Urinary bladder (tissue), 4 donors: ENCODE data around the gene PPP2R1A. TPM values are rescaled to one million over a fixed set of nuclear protein-coding genes. Genes with fewer than 3 reads are reported as not detected.

ENCODE experiments used
- DNase-seq: peaks from one replicate; pipeline ENCODE4 v3.0.0-alpha.2; 2015; ENCODE audit errors: extremely low spot score
- H3K27ac ChIP-seq: one replicate; pipeline ENCODE4 v1.5.1; 2013; ENCODE audit warnings: low read depth, mild to moderate bottlenecking, moderate library complexity
- H3K36me3 ChIP-seq: one replicate; pipeline ENCODE4 v1.6.1; 2013; ENCODE audit warnings: mild to moderate bottlenecking, moderate library complexity; ENCODE audit not compliant: insufficient read depth
- H3K4me1 ChIP-seq: one replicate; pipeline ENCODE4 v1.6.1; 2013; ENCODE audit warnings: mild to moderate bottlenecking, moderate library complexity; ENCODE audit not compliant: insufficient read depth
- H3K4me3 ChIP-seq: one replicate; pipeline ENCODE4 v1.5.1; 2013; ENCODE audit warnings: low read depth, low read length
- WGBS: extraction: QIAGEN DNeasy Blood & Tissue Kit; methylation state at CpG from one replicate; pipeline ENCODE4 v1.1.7; 2013; 5-methylcytosine and 5-hydroxymethylcytosine counted together
- polyA plus RNA-seq: library from polyadenylated mRNA; stranded (reverse); fragments of 200-250 nt; gene quantifications from one replicate; pipeline ENCODE4 v1.2.3, GENCODE V29; 2013
- total RNA-seq: library from RNA; depleted of rRNA; stranded (reverse); fragments of >200 nt; gene quantifications from one replicate; pipeline ENCODE4 v1.2.3, GENCODE V29; 2014
- donor health status: healthy with polysubstance abuse.
- donor health status: healthy.

Gene PPP2R1A
- total and polyA plus RNA-seq, 2 donors = 93.6 to 182 TPM

DNA sequence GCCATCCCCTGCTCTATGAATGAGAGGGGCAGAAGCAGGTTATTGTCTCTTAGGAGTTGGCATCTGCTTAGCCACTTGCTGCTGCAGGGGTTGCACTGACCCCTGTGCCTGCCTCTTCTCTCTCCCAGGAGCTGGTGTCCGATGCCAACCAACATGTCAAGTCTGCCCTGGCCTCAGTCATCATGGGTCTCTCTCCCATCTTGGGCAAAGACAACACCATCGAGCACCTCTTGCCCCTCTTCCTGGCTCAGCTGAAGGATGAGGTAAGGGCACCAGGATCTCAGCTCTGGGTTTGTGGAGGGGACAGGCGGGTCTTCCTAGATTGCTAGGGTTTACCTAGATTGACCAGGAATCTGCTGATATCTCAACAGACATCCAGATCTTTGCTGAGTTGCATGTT is 26.5 kb downstream of the PPP2R1A start:
- no peaks in the 10 kb centered on the region for H3K4me1 ChIP-seq
- H3K4me3 ChIP-seq = no peak overlapping the region
- no peak overlapping the region for H3K27ac ChIP-seq
- WGBS = 100% methylated on average over 3 of the region's 3 CpGs
- DNase-seq = no peak
- peaks cover 6% of the 10 kb centered on the region for H3K36me3 ChIP-seq

DNA sequence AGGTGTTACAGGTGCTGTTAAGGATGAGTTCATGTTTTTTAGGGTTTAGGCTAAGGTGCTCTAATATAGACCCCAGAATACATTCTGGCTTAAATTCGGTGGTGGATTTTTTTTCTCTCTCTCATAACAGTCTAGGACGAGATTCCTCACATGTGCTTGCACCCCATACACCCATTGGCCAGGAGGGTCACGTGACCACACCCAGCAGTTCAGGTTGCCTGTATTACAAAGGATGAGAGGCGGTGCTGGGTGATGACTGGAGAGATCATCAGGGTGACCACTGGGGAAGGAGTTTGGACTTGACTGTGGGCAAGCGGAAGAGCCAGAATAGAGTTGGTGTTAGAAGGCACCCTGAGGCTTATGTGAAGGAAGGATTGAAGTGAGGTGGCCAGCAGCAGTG is 27.7 kb downstream of the PPP2R1A start:
- H3K4me1 ChIP-seq = no peaks in the 10 kb centered on the region

DNA sequence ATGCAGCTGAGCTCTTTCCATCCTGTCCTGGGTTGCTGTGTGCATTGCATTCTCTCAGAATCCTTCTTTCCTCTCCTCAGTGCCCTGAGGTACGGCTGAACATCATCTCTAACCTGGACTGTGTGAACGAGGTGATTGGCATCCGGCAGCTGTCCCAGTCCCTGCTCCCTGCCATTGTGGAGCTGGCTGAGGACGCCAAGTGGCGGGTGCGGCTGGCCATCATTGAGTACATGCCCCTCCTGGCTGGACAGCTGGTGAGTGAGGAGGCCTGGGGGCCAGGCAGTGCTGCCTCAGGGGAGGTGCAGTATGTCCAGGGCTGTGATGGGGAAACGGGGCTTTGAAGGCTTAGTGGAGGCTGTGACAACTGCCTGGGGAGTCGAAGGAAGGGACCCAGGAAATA is 29.8 kb downstream of the PPP2R1A start:
- H3K4me3 ChIP-seq = no peak overlapping the region
- H3K36me3 ChIP-seq = peaks cover 7% of the 10 kb centered on the region
- 93% methylated on average over 8 of the region's 8 CpGs for WGBS
- DNase-seq = no peak
- no peak overlapping the region for H3K27ac ChIP-seq
- no peaks in the 10 kb centered on the region for H3K4me1 ChIP-seq

More for the DNA sequence above, 27.7 kb downstream of the PPP2R1A start:
- Histone ChIP-seq H3K27ac (no peak overlapping the region), H3K4me3 (no peak overlapping the region), H3K36me3 (peaks cover 9% of the 10 kb centered on the region)
- DNase-seq = no peak
- 89% methylated on average over 5 of the region's 5 CpGs for WGBS

- no peak for DNase-seq
- H3K4me3 ChIP-seq = no peak overlapping the region
- no peaks in the 10 kb centered on the region for H3K4me1 ChIP-seq
- peaks cover 3% of the 10 kb centered on the region for H3K36me3 ChIP-seq
- no peak overlapping the region for H3K27ac ChIP-seq
- 97% methylated on average over 6 of the region's 6 CpGs for WGBS
Measured at GRCh38 chr19:52221031-52221430, 31.2 kb downstream of the PPP2R1A start.

DNA sequence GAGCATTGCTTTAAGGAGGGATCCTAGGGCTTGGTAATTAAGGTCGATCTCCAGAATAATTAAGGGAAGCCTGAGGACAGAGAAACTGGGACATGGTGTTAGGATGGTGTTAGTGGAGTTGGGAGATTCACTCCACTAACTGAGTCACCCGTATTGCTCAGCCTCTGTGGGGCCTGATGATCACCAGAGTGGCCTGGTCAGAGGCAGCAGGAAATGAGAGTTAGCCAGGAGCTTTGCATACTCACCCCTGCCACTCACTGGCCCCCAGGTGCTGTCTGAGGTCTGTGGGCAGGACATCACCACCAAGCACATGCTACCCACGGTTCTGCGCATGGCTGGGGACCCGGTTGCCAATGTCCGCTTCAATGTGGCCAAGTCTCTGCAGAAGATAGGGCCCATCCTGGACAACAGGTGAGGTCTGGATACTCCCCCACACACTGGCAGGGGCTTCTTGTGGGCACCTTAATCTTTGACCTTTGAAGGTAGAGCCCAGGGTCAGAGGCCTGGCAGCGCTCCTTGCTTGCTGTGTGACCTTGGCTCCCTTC is 32.1 kb downstream of the PPP2R1A start:
- Histone ChIP-seq H3K27ac (no peak overlapping the region), H3K4me3 (no peak overlapping the region), H3K4me1 (no peaks in the 10 kb centered on the region), H3K36me3 (peaks cover 3% of the 10 kb centered on the region)
- DNase-seq = no peak
- 93% methylated on average over 7 of the region's 7 CpGs for WGBS

- no peak overlapping the region for H3K27ac ChIP-seq
- DNase-seq = no peak
- H3K36me3 ChIP-seq = peaks cover 5% of the 10 kb centered on the region
- H3K4me3 ChIP-seq = no peak overlapping the region
- 92% methylated on average over 5 of the region's 5 CpGs for WGBS
- no peaks in the 10 kb centered on the region for H3K4me1 ChIP-seq
Measured at GRCh38 chr19:52224211-52224610, 34.4 kb downstream of the PPP2R1A start.

DNA sequence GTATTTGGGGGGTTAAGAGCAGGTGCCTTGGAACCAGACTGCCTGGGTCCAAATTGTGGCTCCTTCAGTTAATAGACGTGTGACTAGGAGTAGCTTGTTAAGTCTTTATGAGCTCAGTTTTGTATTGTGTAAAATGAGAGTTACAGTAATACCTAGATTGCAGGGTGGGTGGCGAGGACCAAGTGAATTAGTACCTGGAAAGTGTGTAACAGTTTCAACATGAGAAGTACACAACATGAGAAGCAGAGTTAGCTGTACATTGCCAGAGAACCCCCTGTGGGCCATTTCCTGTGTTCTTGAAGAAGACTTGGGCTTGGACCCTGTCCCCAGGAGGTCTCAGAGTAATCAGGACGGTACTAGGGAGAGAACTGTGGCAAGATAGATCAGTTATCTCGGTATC is 36.8 kb downstream of the PPP2R1A start:
- H3K4me1 ChIP-seq = no peaks in the 10 kb centered on the region
- H3K36me3 ChIP-seq = peaks cover 5% of the 10 kb centered on the region
- H3K4me3 ChIP-seq = no peak overlapping the region
- H3K27ac ChIP-seq = no peak overlapping the region
- no peak for DNase-seq
- 89% methylated on average over 4 of the region's 4 CpGs for WGBS

DNA sequence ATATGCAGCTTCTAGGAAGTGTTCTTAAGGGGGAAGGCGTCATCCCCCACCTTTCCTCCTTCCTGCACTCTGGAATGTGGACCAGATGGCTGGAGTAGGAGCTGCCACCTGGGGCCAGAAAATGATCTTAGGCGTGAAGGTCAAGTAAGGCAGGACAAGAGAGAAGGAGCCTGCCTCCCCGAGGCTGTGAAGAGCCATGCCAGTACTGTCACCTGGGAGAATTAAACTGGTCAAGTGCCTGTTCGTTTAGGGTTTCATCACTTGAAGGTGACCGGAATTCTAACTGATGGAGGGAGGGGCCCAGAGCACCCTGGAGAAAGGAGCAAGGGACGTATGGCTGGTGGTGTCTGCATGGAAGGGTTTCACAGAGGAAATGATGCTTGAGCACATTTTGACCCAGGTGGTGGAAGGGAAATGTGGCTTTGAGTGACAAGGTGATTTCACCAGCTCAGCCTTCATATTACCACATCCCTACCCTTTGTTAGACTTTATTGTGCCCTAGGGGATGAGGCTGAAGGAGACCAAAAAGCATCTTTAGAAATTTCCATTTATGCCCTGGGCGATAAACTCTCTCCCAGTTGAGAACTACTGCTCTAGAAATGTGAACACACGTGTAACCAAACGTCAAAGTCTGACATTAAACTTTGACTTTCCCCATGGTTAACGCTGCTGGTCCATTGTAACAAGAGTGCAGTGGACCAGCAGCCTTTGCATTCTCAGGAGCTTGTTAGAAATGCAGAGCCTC is 37.5 kb downstream of the PPP2R1A start:
- WGBS = 81% methylated on average over 10 of the region's 10 CpGs
- H3K4me1 ChIP-seq = no peaks in the 10 kb centered on the region
- H3K36me3 ChIP-seq = peaks cover 2% of the 10 kb centered on the region
- DNase-seq = no peak
- no peak overlapping the region for H3K4me3 ChIP-seq
- no peak overlapping the region for H3K27ac ChIP-seq

DNA sequence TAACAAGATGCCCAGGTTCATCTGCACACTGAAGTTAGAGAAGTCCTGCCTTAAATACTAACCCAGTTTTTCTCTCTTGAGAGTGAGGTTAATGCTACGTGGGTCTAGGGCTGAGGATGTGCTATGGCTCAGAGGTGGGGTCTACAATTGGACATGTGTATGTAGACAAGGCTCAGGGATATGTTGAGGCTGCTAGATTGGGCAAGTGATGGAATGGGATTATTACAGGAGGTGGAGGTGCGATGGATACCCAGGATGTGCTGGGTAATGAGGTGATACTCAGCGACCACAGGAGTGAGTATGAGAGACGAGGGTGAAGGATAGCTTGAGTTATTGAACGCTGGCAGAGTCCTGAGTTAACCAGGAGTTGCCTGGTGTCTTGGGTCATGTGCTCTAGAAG is 38.1 kb downstream of the PPP2R1A start:
- Histone ChIP-seq H3K27ac (no peak overlapping the region), H3K4me3 (no peak overlapping the region), H3K4me1 (no peaks in the 10 kb centered on the region), H3K36me3 (peaks cover 2% of the 10 kb centered on the region)
- 86% methylated on average over 5 of the region's 5 CpGs for WGBS
- DNase-seq = no peak

- Histone ChIP-seq H3K27ac (no peak overlapping the region), H3K36me3 (peaks cover 2% of the 10 kb centered on the region), H3K4me3 (no peak overlapping the region), H3K4me1 (no peaks in the 10 kb centered on the region)
- DNase-seq = no peak
- 90% methylated on average over 6 of the region's 6 CpGs for WGBS
Measured at GRCh38 chr19:52229524-52229923, 39.7 kb downstream of the PPP2R1A start.

GRCh38 chr19:52230685-52231084 is 40.8 kb downstream of the PPP2R1A start:
- Histone ChIP-seq H3K4me1 (no peaks in the 10 kb centered on the region), H3K36me3 (peaks cover 2% of the 10 kb centered on the region), H3K27ac (no peak overlapping the region), H3K4me3 (no peak overlapping the region)
- WGBS = 82% methylated on average over 1 of the region's 1 CpG
- DNase-seq = no peak

DNA sequence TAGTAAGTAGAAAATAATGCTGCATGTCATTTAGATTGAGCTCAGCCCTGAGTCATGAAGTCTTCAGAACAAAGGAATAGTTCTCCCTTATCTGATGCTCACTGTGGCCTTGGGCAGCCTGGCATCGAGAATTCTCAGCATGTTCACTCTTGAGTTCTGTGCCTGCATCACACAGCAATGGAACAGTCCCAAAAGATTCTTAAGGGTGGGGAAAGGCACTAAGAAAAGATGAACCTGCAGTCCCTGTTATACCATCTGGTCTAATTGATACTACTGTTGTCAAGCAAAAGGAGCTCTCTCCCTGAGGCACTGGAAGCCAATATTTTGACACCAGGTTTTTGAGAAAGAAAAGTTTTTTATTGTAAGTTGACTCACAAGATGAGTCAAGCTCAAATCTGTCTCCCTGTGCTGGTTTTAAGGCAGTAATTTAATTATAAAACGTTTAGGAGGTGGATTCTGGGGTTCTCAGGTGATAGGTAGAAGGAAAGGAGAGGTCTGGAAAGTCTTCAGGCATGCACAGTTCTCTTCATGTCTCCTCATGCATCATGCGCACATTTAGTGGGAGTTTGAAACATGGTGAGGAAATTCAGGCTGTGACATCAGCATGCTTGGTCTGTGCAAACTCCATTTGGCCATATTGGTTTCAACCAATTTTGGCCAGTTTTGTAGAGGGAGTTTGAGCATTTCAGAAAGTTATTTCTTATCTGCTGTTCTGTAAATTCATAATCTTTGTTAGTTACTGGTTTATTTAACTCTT is 41.5 kb downstream of the PPP2R1A start:
- 75% methylated on average over 3 of the region's 3 CpGs for WGBS
- Histone ChIP-seq H3K36me3 (peaks cover 2% of the 10 kb centered on the region), H3K27ac (no peak overlapping the region), H3K4me1 (no peaks in the 10 kb centered on the region), H3K4me3 (no peak overlapping the region)
- no peak for DNase-seq

- H3K4me1 ChIP-seq = no peaks in the 10 kb centered on the region
- H3K4me3 ChIP-seq = no peak overlapping the region
- H3K27ac ChIP-seq = no peak overlapping the region
- H3K36me3 ChIP-seq = no peaks in the 10 kb centered on the region
- 83% methylated on average over 2 of the region's 2 CpGs for WGBS
- no peak for DNase-seq
Measured at GRCh38 chr19:52234406-52234805, 44.6 kb downstream of the PPP2R1A start.

- H3K27ac ChIP-seq = no peak overlapping the region
- no peak for DNase-seq
- no peaks in the 10 kb centered on the region for H3K36me3 ChIP-seq
- 65% methylated on average over 2 of the region's 2 CpGs for WGBS
- no peak overlapping the region for H3K4me3 ChIP-seq
- no peaks in the 10 kb centered on the region for H3K4me1 ChIP-seq
Measured at GRCh38 chr19:52237197-52237596, 47.3 kb downstream of the PPP2R1A start.
